A549 (cell line): Measurements from ENCODE around the gene PDE4C.

Source experiments
- CTCF ChIP-seq: fragments of >200 bp; sonication (Bioruptor Twin); formaldehyde crosslinking; IDR thresholded peaks from 3 replicates; pipeline ENCODE4 v1.5.1; 2016
- EP300 ChIP-seq, 2 experiments: fragments of >200 bp; sonication (Bioruptor Twin); formaldehyde crosslinking; IDR thresholded peaks; 2 replicates in 1 of 2; 3 replicates in 1 of 2; pipeline ENCODE4 v1.6.1; 2016 to 2017
- RAD21 ChIP-seq, 2 experiments: fragments of >200 bp in 1 of 2; sonication (Bioruptor Twin) in 1 of 2; formaldehyde crosslinking in 1 of 2; IDR thresholded peaks in 1 of 2; conservative IDR thresholded peaks in 1 of 2; 2 replicates in 1 of 2; 3 replicates in 1 of 2; pipeline ENCODE4 v1.6.1; 2012 to 2018; ENCODE audit warnings: inconsistent platforms in 1 of 2
- RCOR1 ChIP-seq: fragments of 150-350 bp; IDR thresholded peaks from 2 replicates; pipeline ENCODE4 v1.6.1; 2014; ENCODE audit warnings: antibody characterized with exemption, low read length, low read depth
- SMC3 ChIP-seq: fragments of >200 bp; sonication (Bioruptor Twin); formaldehyde crosslinking; IDR thresholded peaks from 3 replicates; pipeline ENCODE4 v1.6.1; 2018; ENCODE audit warnings: inconsistent platforms

GRCh38 chr19:18179957-18180356 is 46.3 kb downstream of the PDE4C start:
- TF ChIP-seq SMC3 (no peak), EP300 (IDR thresholded peaks at IDR 0.05) (no peak), RAD21 (conservative IDR thresholded peaks at IDR 0.05 in 1 of 2, IDR thresholded peaks at IDR 0.05 in 1 of 2) (no peak), RCOR1 (no peak), CTCF (no peak)
